GM06990 (cell line): Measurements from ENCODE around the gene OR1L8.

ENCODE experiments used
- DNase-seq: peaks from one replicate; pipeline ENCODE4 v3.0.0-alpha.2; 2011; ENCODE audit not compliant: insufficient read length; ENCODE audit errors: extremely low read depth
- H3K27me3 ChIP-seq: replicated peaks from 2 replicates; pipeline ENCODE4 v1.6.0; 2011; ENCODE audit warnings: low read length; ENCODE audit not compliant: control insufficient read depth, insufficient read depth
- H3K36me3 ChIP-seq: 2 replicates; pipeline ENCODE4 v1.5.1; 2011; ENCODE audit warnings: low read length; ENCODE audit not compliant: control insufficient read depth, insufficient read depth
- H3K4me3 ChIP-seq: replicated peaks from 2 replicates; pipeline ENCODE4 v1.5.1; 2011; ENCODE audit warnings: low read depth, mild to moderate bottlenecking, control low read depth, low read length
- CTCF ChIP-seq: IDR thresholded peaks from 2 replicates; pipeline ENCODE4 v1.5.1; 2011; ENCODE audit warnings: low read length, control low read depth, mild to moderate bottlenecking, inconsistent platforms; ENCODE audit not compliant: insufficient read depth, poor library complexity, severe bottlenecking

Gene OR1L8

GRCh38 chr9:122527193-122527592 is 56.0 kb downstream of the OR1L8 start, which contains the start of gene OR1N1:
OR1N1 (minus strand) TSS chr9:122527293; CDS start chr9:122527293, 0 bp downstream.
- Histone ChIP-seq H3K36me3 (no peaks in the 10 kb centered on the region), H3K4me3 (no peak within 1 kb of the TSS), H3K27me3 (peaks cover 1% of the 10 kb centered on the region)
- no peak for DNase-seq
- no peak for TF ChIP-seq CTCF

- TF ChIP-seq CTCF: no peak
- no peak overlapping the region for H3K4me3 ChIP-seq
Observed at GRCh38 chr9:122526602-122527001, 56.6 kb downstream of the OR1L8 start.

GRCh38 chr9:122519376-122519775 is 63.8 kb downstream of the OR1L8 start:
- no peak for DNase-seq
- no peaks in the 10 kb centered on the region for H3K27me3 ChIP-seq
- H3K4me3 ChIP-seq: no peak overlapping the region
- TF ChIP-seq CTCF: no peak
- no peaks in the 10 kb centered on the region for H3K36me3 ChIP-seq

More at GRCh38 chr9:122526602-122527001, 56.6 kb downstream of the OR1L8 start:
- Histone ChIP-seq H3K27me3 (peaks cover 1% of the 10 kb centered on the region), H3K36me3 (no peaks in the 10 kb centered on the region)
- no peak for DNase-seq

- Histone ChIP-seq H3K27me3 (no peaks in the 10 kb centered on the region), H3K4me3 (no peak within 1 kb of the TSS), H3K36me3 (no peaks in the 10 kb centered on the region)
- TF ChIP-seq CTCF: no peak
- DNase-seq: no peak
Observed at GRCh38 chr9:122518841-122519240, 64.3 kb downstream of the OR1L8 start, which contains the start of gene OR1J4. OR1J4 (plus strand) TSS chr9:122519141; CDS start chr9:122519141, 0 bp downstream.

- Histone ChIP-seq H3K36me3 (no peaks in the 10 kb centered on the region), H3K4me3 (no peak overlapping the region), H3K27me3 (no peaks in the 10 kb centered on the region)
- no peak for DNase-seq
- no peak for TF ChIP-seq CTCF
Observed at GRCh38 chr9:122518226-122518625, 65.0 kb downstream of the OR1L8 start.
